ENCODE measurements around the gene FRAT1.
"Not testable (repeated sequence)": the region's sequence is repeated elsewhere in the genome, so short reads cannot be mapped to it uniquely, and the experiment has no call there.

The FRAT1 gene

GRCh38 chr10:97318772-97319651 is at the start of gene FRAT1:
FRAT1 (plus strand) TSS chr10:97319271; CDS start chr10:97319454, 183 bp downstream.
- peak; percentile 87 for DNase-seq

GRCh38 chr10:97270523-97271154 is 48.4 kb upstream of the FRAT1 start:
- no peak for DNase-seq

GRCh38 chr10:97273700-97274099 is 45.4 kb upstream of the FRAT1 start:
- no peak for DNase-seq

GRCh38 chr10:97274828-97275227 is 44.2 kb upstream of the FRAT1 start:
- DNase-seq: no peak

- no peak for DNase-seq
Observed at GRCh38 chr10:97277551-97277950, 41.5 kb upstream of the FRAT1 start.

GRCh38 chr10:97278491-97278989 is 40.5 kb upstream of the FRAT1 start:
- peak; percentile 71 for DNase-seq

GRCh38 chr10:97279121-97279815 is 39.8 kb upstream of the FRAT1 start:
- DNase-seq: peak; percentile 40

- no peak for DNase-seq
Observed at GRCh38 chr10:97280783-97281182, 38.3 kb upstream of the FRAT1 start.

GRCh38 chr10:97290076-97290475 is 29.0 kb upstream of the FRAT1 start:
- not testable (repeated sequence) for DNase-seq

GRCh38 chr10:97290576-97291356 is 28.3 kb upstream of the FRAT1 start:
- DNase-seq: not testable (repeated sequence)

- DNase-seq: no peak
Observed at GRCh38 chr10:97291357-97292096, 27.5 kb upstream of the FRAT1 start.

- peak; percentile 99 for DNase-seq
Observed at GRCh38 chr10:97292097-97292861, 26.8 kb upstream of the FRAT1 start, which contains the start of gene ARHGAP19. ARHGAP19 (minus strand) TSS chr10:97292637; CDS start chr10:97292627, 10 bp downstream.

GRCh38 chr10:97292862-97293198 is 26.2 kb upstream of the FRAT1 start:
- DNase-seq: no peak

GRCh38 chr10:97297556-97298222 is 21.4 kb upstream of the FRAT1 start:
- no peak for DNase-seq

GRCh38 chr10:97298223-97298571 is 20.9 kb upstream of the FRAT1 start:
- DNase-seq: no peak

- no peak for DNase-seq
Observed at GRCh38 chr10:97300980-97301379, 18.1 kb upstream of the FRAT1 start.

- DNase-seq: no peak
Observed at GRCh38 chr10:97302088-97302791, 16.8 kb upstream of the FRAT1 start.

- DNase-seq: peak; percentile 65
Observed at GRCh38 chr10:97307441-97307840, 11.6 kb upstream of the FRAT1 start.

- DNase-seq: no peak
Observed at GRCh38 chr10:97307866-97308780, 10.9 kb upstream of the FRAT1 start.

Data from inflammatory macrophage treated with lipopolysaccharide for 4 hours (primary cell).